Measurements from ENCODE around the gene MT1E. TPM values are rescaled to one million over a fixed set of nuclear protein-coding genes. Genes with fewer than 3 reads are reported as not detected.

Gene MT1E
- total and polyA plus RNA-seq, 2 of the 8 experiments (the other 6 are each of a cell fraction or from before 2014, with no cell fraction given): 7.9 to 117 TPM

GRCh38 chr16:56576585-56577299 is 48.8 kb upstream of the MT1E start (continued):
- TF ChIP-seq ASH2L (IDR thresholded peaks at IDR 0.05; ENCODE audit: low read length): no peak
- TF ChIP-seq, protein P1, sequence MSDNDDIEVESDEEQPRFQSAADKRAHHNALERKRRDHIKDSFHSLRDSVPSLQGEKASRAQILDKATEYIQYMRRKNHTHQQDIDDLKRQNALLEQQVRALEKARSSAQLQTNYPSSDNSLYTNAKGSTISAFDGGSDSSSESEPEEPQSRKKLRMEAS (IDR thresholded peaks at IDR 0.05): 0 out of 2 replicates have a peak, but pooled peaks have one; percentile 24
- TF ChIP-seq ATF3 (IDR thresholded peaks at IDR 0.05; ENCODE audit: insufficient read depth, low read depth, low read length): no peak
